Neuronal stem cell (in vitro differentiated cells): ENCODE results near the gene ZDHHC5.

Source experiments
- DNase-seq: peaks from one replicate; pipeline ENCODE4 v3.0.0-alpha.2; 2013; ENCODE audit warnings: low spot score
- H2AFZ ChIP-seq: one replicate; pipeline ENCODE4 v1.6.1; 2013; ENCODE audit warnings: mild to moderate bottlenecking, low read length, inconsistent platforms
- H2AK5ac ChIP-seq: 2 replicates; pipeline ENCODE4 v1.6.1; 2013; ENCODE audit warnings: low read depth, mild to moderate bottlenecking, inconsistent platforms, low read length, moderate library complexity, mixed read lengths
- H2BK120ac ChIP-seq: 2 replicates; pipeline ENCODE4 v1.6.1; 2013; ENCODE audit warnings: low read depth, mild to moderate bottlenecking, inconsistent platforms, low read length, moderate library complexity, mixed read lengths
- H2BK12ac ChIP-seq: one replicate; pipeline ENCODE4 v1.6.1; 2013; ENCODE audit warnings: low read length, inconsistent platforms
- H2BK15ac ChIP-seq: 2 replicates; pipeline ENCODE4 v1.6.1; 2013; ENCODE audit warnings: mild to moderate bottlenecking, low read length, inconsistent platforms, mixed read lengths
- H2BK5ac ChIP-seq: one replicate; pipeline ENCODE4 v1.6.1; 2013; ENCODE audit warnings: inconsistent platforms, mild to moderate bottlenecking, low read length, moderate library complexity
- H3K14ac ChIP-seq: one replicate; pipeline ENCODE4 v1.6.1; 2013; ENCODE audit warnings: low read length, inconsistent platforms
- H3K18ac ChIP-seq: 2 replicates; pipeline ENCODE4 v1.6.1; 2013; ENCODE audit warnings: low read length, inconsistent platforms
- H3K23ac ChIP-seq: 2 replicates; pipeline ENCODE4 v1.6.1; 2013; ENCODE audit warnings: low read depth, mild to moderate bottlenecking, mixed read lengths, low read length, inconsistent platforms; ENCODE audit not compliant: poor library complexity
- H3K27ac ChIP-seq: replicated peaks from 3 replicates; pipeline ENCODE4 v1.5.1; 2013; ENCODE audit warnings: low read length, inconsistent platforms
- H3K27me3 ChIP-seq, 3 experiments: 2 replicates each; pipeline ENCODE4 v1.6.1; 2013; ENCODE audit warnings: low read length in 3 of 3, mild to moderate bottlenecking in 2 of 3, inconsistent platforms in 1 of 3, low read depth in 1 of 3, mixed read lengths in 1 of 3, moderate library complexity in 1 of 3; ENCODE audit not compliant: control insufficient read depth in 3 of 3, insufficient read depth in 3 of 3
- H3K36me3 ChIP-seq, 2 donors: replicated peaks in 1 of 2; 2 replicates each; pipeline ENCODE4 v1.6.1; 2013; ENCODE audit warnings: low read length in 2 of 2; ENCODE audit not compliant: control insufficient read depth in 2 of 2, insufficient read depth in 2 of 2
- H3K4ac ChIP-seq: 2 replicates; pipeline ENCODE4 v1.6.1; 2013; ENCODE audit warnings: inconsistent platforms, mild to moderate bottlenecking, low read length, moderate library complexity
- H3K4me1 ChIP-seq, 2 donors: 1 replicate in 1 of 2; 2 replicates in 1 of 2; pipeline ENCODE4 v1.6.1; 2013; ENCODE audit warnings: low read length in 2 of 2, low read depth in 1 of 2; ENCODE audit not compliant: control insufficient read depth in 2 of 2, insufficient read depth in 1 of 2
- H3K4me2 ChIP-seq: one replicate; pipeline ENCODE4 v1.6.1; 2013; ENCODE audit warnings: mild to moderate bottlenecking, low read length, inconsistent platforms; ENCODE audit not compliant: insufficient read depth, poor library complexity, severe bottlenecking
- H3K4me3 ChIP-seq, 2 donors: 2 replicates each; pipeline ENCODE4 v1.5.1; 2013; ENCODE audit warnings: low read length in 2 of 2, mild to moderate bottlenecking in 2 of 2, inconsistent platforms in 1 of 2, moderate library complexity in 1 of 2
- H3K79me1 ChIP-seq: one replicate; pipeline ENCODE4 v1.6.1; 2013; ENCODE audit warnings: low read depth, mild to moderate bottlenecking, inconsistent platforms, low read length, moderate library complexity
- H3K9ac ChIP-seq: one replicate; pipeline ENCODE4 v1.6.1; 2013; ENCODE audit warnings: mild to moderate bottlenecking, low read depth, low read length, inconsistent platforms; ENCODE audit not compliant: poor library complexity
- H3K9me3 ChIP-seq, 2 donors: replicated peaks in 1 of 2; 2 replicates each; pipeline versions ENCODE3 to v1.6.1; 2013; ENCODE audit warnings: low read length in 2 of 2, mild to moderate bottlenecking in 2 of 2, inconsistent platforms in 1 of 2, low read depth in 1 of 2, mixed read lengths in 1 of 2, moderate library complexity in 1 of 2; ENCODE audit not compliant: control insufficient read depth in 2 of 2, insufficient read depth in 1 of 2
- H4K8ac ChIP-seq: one replicate; pipeline ENCODE4 v1.6.1; 2013; ENCODE audit warnings: low read depth, mild to moderate bottlenecking, inconsistent platforms, low read length, moderate library complexity
- H4K91ac ChIP-seq: one replicate; pipeline ENCODE4 v1.6.1; 2013; ENCODE audit warnings: low read length, low read depth, mild to moderate bottlenecking, inconsistent platforms; ENCODE audit not compliant: poor library complexity
- WGBS, 2 donors: extraction: QIAGEN DNeasy Blood & Tissue Kit; methylation state at CpG; one replicate each; pipeline ENCODE4 v1.1.7; 2013; ENCODE audit warnings: missing lambda C conversion rate in 2 of 2, mixed read lengths in 1 of 2; ENCODE audit not compliant: insufficient read length in 2 of 2, insufficient replicate concordance in 1 of 2; ENCODE audit errors: extremely low coverage in 2 of 2; 5-methylcytosine and 5-hydroxymethylcytosine counted together

Gene ZDHHC5

DNA sequence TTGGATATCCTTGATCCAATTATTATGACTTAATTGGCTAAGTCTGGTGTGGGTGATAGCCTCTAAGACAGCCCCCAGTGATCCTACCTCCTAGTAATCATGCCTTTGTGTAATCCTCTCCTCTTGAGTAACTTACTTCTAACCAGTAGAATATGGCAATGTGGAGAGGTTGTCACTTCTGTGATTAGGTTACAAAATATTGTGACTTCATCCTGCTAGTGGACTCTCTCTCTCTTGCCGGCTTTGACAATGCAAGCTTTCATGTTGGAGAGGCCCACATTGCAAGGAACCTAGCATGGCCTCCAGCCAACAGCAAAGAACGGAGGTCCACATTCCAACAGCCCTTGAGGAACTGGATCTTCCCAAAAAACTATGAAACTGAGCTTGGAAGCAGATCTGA, 37.7 kb upstream of the ZDHHC5 start:
- Histone ChIP-seq H3K4me3 (no peak overlapping the region), H3K4ac (no peak overlapping the region), H3K36me3 (no peaks in the 10 kb centered on the region), H2AFZ (no peak overlapping the region), H3K23ac (no peak overlapping the region), H3K4me2 (no peak overlapping the region), H2AK5ac (no peak overlapping the region), H4K8ac (no peak overlapping the region), H2BK12ac (no peak overlapping the region), H3K79me1 (no peaks in the 10 kb centered on the region), H3K4me1 (no peaks in the 10 kb centered on the region), H3K27me3 (no peaks in the 10 kb centered on the region), H3K18ac (peak overlapping the region; percentile 7), H2BK15ac (no peak overlapping the region), H2BK120ac (no peak overlapping the region), H2BK5ac (no peak overlapping the region), H4K91ac (no peak overlapping the region), H3K9me3 (no peaks in the 10 kb centered on the region), H3K27ac (no peak overlapping the region), H3K9ac (no peak overlapping the region), H3K14ac (no peak overlapping the region)
- WGBS, 2 donors = no CpG with 5 or more reads among the region's 2 CpGs
- no peak for DNase-seq

DNA sequence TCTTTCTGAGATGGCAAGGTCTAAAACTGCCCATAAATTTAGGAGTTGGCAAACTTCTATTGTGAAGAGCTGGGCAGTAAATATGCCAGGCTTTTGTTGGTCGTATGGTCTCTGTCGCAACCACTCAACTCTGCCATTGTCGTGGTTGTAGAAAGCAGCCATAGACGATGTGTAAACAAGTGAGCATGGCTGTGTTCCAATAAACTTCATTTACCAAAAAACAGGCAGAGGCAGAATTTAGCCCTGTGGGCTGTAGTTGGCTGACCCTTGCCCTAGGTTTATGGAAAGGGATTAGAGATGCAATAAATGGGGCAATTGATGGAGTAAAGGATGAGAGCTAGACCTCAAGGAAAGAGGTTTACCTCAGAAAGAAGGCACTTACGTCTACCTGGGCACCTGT, 35.8 kb upstream of the ZDHHC5 start:
- no peak overlapping the region for H2BK15ac ChIP-seq
- no peak for DNase-seq
- no peak overlapping the region for H3K4me2 ChIP-seq
- no peak overlapping the region for H2BK5ac ChIP-seq
- H3K79me1 ChIP-seq = no peaks in the 10 kb centered on the region
- H3K4ac ChIP-seq = no peak overlapping the region
- H3K18ac ChIP-seq = no peak overlapping the region
- no peak overlapping the region for H3K14ac ChIP-seq
- H4K91ac ChIP-seq = no peak overlapping the region
- H3K27me3 ChIP-seq = no peaks in the 10 kb centered on the region
- H2BK120ac ChIP-seq = no peak overlapping the region
- H2AFZ ChIP-seq = no peak overlapping the region
- H3K9me3 ChIP-seq = no peaks in the 10 kb centered on the region
- no peak overlapping the region for H4K8ac ChIP-seq
- H3K4me3 ChIP-seq = no peak overlapping the region
- no peaks in the 10 kb centered on the region for H3K36me3 ChIP-seq
- H3K4me1 ChIP-seq = no peaks in the 10 kb centered on the region
- no peak overlapping the region for H3K27ac ChIP-seq
- no CpG with 5 or more reads among the region's 5 CpGs for WGBS, 2 donors
- H2BK12ac ChIP-seq = no peak overlapping the region
- H3K9ac ChIP-seq = no peak overlapping the region
- no peak overlapping the region for H3K23ac ChIP-seq
- H2AK5ac ChIP-seq = no peak overlapping the region

DNA sequence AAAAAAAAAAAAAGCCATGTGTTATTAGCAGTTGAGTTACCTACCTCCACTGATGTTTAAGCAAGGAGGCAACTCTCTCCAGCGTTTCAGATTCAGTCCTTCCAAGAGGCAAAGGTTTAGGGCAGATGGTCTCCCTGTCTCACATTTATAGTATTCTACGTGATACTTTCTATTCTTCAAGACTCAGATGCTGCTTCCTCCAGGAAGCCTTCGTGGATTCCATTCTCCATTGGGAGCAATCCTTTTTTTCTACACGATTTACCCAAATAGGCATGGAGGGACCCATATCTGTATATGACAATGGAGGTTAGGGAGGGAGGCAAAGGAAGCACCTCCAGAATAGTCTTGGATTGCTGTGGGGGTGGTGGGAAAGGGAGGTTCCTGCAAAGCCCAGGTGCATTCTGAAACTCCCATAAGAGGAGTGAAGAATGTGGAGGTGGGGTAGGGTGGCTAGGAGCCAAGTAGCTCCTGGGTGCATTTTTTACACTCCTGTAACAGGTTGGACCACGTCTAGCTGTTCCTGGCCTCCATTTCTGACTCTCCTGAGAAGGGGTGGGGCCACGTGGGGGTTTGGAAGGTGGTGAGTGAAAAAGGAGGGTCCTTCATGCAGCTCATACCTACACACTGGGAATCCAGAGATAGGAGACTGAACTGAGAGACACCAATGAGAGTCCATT, 34.4 kb upstream of the ZDHHC5 start:
- Histone ChIP-seq H2BK15ac (no peak overlapping the region), H2BK12ac (no peak overlapping the region), H4K8ac (no peak overlapping the region), H3K4me3 (no peak overlapping the region), H2AFZ (no peak overlapping the region), H3K27me3 (no peaks in the 10 kb centered on the region), H3K4ac (no peak overlapping the region), H4K91ac (no peak overlapping the region), H3K23ac (no peak overlapping the region), H3K14ac (no peak overlapping the region), H3K18ac (peak overlapping the region; percentile 76), H3K4me2 (no peak overlapping the region), H2AK5ac (no peak overlapping the region), H3K27ac (no peak overlapping the region), H2BK5ac (no peak overlapping the region), H3K79me1 (no peaks in the 10 kb centered on the region), H2BK120ac (no peak overlapping the region), H3K36me3 (no peaks in the 10 kb centered on the region), H3K9ac (no peak overlapping the region), H3K9me3 (no peaks in the 10 kb centered on the region), H3K4me1 (peaks cover 3 to 6% of the 10 kb centered on the region in 2 donors)
- WGBS, 2 donors = no CpG with 5 or more reads among the region's 6 CpGs
- no peak for DNase-seq

GRCh38 chr11:57634311-57634710, 33.6 kb upstream of the ZDHHC5 start:
- Histone ChIP-seq H3K4me1 (peaks cover 3 to 6% of the 10 kb centered on the region in 2 donors), H2BK5ac (no peak overlapping the region), H2BK15ac (no peak overlapping the region), H4K91ac (no peak overlapping the region), H3K23ac (no peak overlapping the region), H3K27ac (no peak overlapping the region), H3K18ac (no peak overlapping the region), H3K9me3 (no peaks in the 10 kb centered on the region), H2AFZ (no peak overlapping the region), H3K4ac (no peak overlapping the region), H3K36me3 (no peaks in the 10 kb centered on the region), H2AK5ac (no peak overlapping the region), H3K14ac (no peak overlapping the region), H3K4me3 (no peak overlapping the region), H3K4me2 (no peak overlapping the region), H2BK12ac (no peak overlapping the region), H4K8ac (no peak overlapping the region), H2BK120ac (no peak overlapping the region), H3K9ac (no peak overlapping the region), H3K79me1 (no peaks in the 10 kb centered on the region), H3K27me3 (no peaks in the 10 kb centered on the region)
- DNase-seq = no peak
